Measurements from ENCODE around the gene COX20. TPM values are rescaled to one million over a fixed set of nuclear protein-coding genes. Genes with fewer than 3 reads are reported as not detected.
A peak's percentile ranks its signal among the peaks of the same experiment; 100 is the strongest.

COX20 gene
- total and polyA plus RNA-seq, 2 of the 13 experiments (the other 11 are each of a cell fraction or from before 2014, with no cell fraction given): 34.4 to 95.8 TPM

GRCh38 chr1:244864253-244865027 is 29.0 kb downstream of the COX20 start, which contains the start of gene HNRNPU (continued):
- no peak; the same call in 1 of the 2 replicates for TF ChIP-seq NR0B2 (CRISPR knock-in tag; IDR thresholded peaks at IDR 0.05)
- peak; percentile 66 for TF ChIP-seq ZNF574 (CRISPR knock-in tag; IDR thresholded peaks at IDR 0.05)
- peak; percentile 23; the same call in 1 of the 2 replicates for TF ChIP-seq IRX3 (CRISPR knock-in tag; IDR thresholded peaks at IDR 0.05; ENCODE audit: borderline replicate concordance, low read depth)
- TF ChIP-seq ZFP36L2 (CRISPR knock-in tag; IDR thresholded peaks at IDR 0.05): no peak
- TF ChIP-seq ZGPAT (CRISPR knock-in tag; IDR thresholded peaks at IDR 0.05): peak; percentile 79; the same call in 1 of the 2 replicates
- no peak for TF ChIP-seq ZFP41 (CRISPR knock-in tag; IDR thresholded peaks at IDR 0.05; ENCODE audit: borderline replicate concordance)
- TF ChIP-seq YEATS2 (CRISPR knock-in tag; IDR thresholded peaks at IDR 0.05; ENCODE audit: borderline replicate concordance): peak; percentile 67; the same call in 1 of the 2 replicates
- peak; percentile 67 for TF ChIP-seq YEATS4 (CRISPR knock-in tag; IDR thresholded peaks at IDR 0.05; ENCODE audit: borderline replicate concordance)
- no peak for TF ChIP-seq RELA (CRISPR knock-in tag; IDR thresholded peaks at IDR 0.05)
- TF ChIP-seq ONECUT2 (CRISPR knock-in tag; IDR thresholded peaks at IDR 0.05): no peak; the same call in 1 of the 2 replicates
- TF ChIP-seq MYPOP (CRISPR knock-in tag; IDR thresholded peaks at IDR 0.05): peak; percentile 91
- TF ChIP-seq CENPBD1 (CRISPR knock-in tag; IDR thresholded peaks at IDR 0.05; ENCODE audit: borderline replicate concordance, low read depth): no peak
- no peak for TF ChIP-seq NONO (IDR thresholded peaks at IDR 0.05)
- TF ChIP-seq NONO (CRISPR knock-in tag; conservative IDR thresholded peaks at IDR 0.05): peak; percentile 58; the same call in 1 of the 2 replicates
- no peak for TF ChIP-seq TCF7L2 (IDR thresholded peaks at IDR 0.05; ENCODE audit: low read depth, low read length)
- no peak for TF ChIP-seq IRF9 (CRISPR knock-in tag; IDR thresholded peaks at IDR 0.05; ENCODE audit: borderline replicate concordance)
- peak; percentile 88 for TF ChIP-seq PHF8 (CRISPR knock-in tag; IDR thresholded peaks at IDR 0.05)
- TF ChIP-seq JUN (CRISPR knock-in tag; IDR thresholded peaks at IDR 0.05): peak; percentile 12; the same call in 1 of the 2 replicates
- no peak for TF ChIP-seq ZNF382 (CRISPR knock-in tag; IDR thresholded peaks at IDR 0.05; ENCODE audit: borderline replicate concordance)

All from HepG2 (cell line).